Right lung (tissue), 5 donors: Measurements from ENCODE around the gene MRPL28. TPM values are rescaled to one million over a fixed set of nuclear protein-coding genes. Genes with fewer than 3 reads are reported as not detected.
"Not testable (repeated sequence)": the region's sequence is repeated elsewhere in the genome, so short reads cannot be mapped to it uniquely, and the experiment has no call there.

ENCODE experiments used
- DNase-seq, 2 donors: peaks; one replicate each; pipeline ENCODE4 v3.0.0-alpha.2; 2013
- polyA plus RNA-seq, 5 donors: library from polyadenylated mRNA; unstranded; fragments of 120-200 nt; gene quantifications; one replicate each; pipeline versions ENCODE4 v1.2.1 to v1.2.3, GENCODE V29; 2013; ENCODE audit warnings: inconsistent platforms in 1 of 5, low replicate concordance in 1 of 5; ENCODE audit not compliant: insufficient read length in 5 of 5, insufficient read depth in 1 of 5

MRPL28 gene
- polyA plus RNA-seq, 5 donors = 44.1 to 67.7 (median 48.7) TPM

DNA sequence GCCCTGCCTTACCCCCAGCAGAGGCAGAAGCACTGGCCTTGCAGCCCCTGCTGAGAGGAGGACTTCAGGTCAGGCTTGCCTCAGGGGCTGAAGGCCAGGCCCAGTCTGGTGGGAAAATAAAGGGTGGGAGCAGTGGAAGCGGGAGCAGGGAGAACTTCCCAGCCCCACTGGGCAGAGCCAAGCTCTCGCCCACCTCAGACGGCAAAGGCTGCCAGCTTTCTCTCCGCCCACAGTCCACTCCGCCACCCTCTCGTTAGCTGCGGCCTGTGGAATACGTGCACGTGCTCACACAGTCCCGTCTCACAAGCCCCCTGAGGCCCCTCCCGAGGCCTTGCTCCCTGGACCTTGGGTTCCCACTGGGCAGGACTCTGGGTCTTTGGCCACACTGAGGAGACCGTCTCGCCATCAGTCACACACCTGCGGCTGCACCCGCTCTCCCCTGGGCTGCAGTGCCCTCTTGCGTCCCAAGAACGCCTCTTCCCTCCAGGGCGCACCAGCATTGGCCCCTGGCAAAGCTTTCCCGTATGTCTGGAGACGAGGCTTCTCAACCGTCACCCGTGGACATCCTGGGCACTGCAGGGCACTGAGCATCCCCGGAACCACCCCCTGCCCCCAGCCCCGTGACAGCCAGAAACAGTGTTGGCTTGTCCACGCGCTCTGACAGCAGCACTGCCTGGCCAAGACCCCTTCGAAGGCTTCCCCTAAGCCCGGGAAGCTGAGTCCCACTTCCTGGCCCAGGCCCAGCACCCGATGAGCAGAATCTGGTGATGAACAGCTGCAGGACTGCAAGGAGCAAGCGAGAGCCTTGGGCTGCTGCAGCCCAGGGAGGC, 8.3 kb downstream of the MRPL28 start:
- DNase-seq = no peak

DNA sequence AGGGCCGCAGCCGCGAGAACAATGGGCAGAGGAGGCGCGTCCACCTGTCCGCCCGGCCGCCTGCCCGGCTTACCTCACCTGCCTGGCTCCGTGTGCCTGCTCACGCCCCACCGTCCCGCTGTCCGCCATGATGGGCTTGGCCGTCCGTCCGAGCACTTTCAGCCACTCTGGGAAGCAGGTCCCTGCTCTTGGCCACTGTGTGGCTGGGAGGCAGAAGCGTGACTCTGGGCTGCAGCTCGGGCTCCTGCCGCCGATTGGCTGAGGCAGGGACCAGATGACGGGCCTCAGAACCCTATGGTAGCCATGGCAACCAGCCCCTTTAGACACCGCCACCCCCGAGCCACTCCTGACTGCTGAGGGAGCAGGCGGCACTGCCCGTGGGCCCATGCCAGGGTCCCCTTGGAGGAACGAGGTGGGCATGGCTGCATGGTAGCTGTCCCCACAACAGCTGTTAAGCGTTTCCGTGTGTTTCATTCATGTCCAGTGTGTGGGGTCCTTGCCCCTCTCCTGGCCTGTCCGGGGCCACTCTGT, 8.9 kb downstream of the MRPL28 start:
- no peak for DNase-seq

DNA sequence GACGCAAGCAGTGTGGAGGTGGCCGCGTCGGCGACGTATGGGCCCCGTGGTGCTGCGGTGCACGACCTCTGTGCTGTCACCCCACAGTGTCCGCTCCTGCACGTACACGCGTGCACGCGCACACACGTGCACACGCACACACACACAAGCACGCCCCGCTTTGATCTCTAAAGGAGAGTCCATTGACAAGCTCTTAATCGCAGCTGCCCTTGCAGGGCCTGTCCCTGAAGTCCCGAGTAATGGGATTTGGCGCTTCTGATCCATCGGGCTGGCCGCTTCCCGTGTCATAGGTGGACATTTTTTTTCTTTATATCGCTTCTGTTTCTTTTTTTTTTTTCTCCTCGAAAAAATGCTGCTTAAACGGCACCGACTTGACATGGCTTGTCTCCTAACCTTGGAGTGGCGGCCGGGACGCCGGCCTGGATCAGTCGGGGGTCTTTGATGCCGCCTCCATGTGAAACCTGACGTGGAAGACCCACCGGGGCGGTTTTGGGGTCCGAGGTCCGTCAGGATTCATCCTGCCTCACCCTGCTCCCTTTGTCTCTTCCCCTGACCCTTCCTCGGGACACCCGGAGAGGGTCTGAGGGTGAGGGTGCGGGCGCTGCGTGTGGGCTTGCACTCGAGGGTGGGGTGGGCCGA, 9.5 kb downstream of the MRPL28 start:
- no peak for DNase-seq

DNA sequence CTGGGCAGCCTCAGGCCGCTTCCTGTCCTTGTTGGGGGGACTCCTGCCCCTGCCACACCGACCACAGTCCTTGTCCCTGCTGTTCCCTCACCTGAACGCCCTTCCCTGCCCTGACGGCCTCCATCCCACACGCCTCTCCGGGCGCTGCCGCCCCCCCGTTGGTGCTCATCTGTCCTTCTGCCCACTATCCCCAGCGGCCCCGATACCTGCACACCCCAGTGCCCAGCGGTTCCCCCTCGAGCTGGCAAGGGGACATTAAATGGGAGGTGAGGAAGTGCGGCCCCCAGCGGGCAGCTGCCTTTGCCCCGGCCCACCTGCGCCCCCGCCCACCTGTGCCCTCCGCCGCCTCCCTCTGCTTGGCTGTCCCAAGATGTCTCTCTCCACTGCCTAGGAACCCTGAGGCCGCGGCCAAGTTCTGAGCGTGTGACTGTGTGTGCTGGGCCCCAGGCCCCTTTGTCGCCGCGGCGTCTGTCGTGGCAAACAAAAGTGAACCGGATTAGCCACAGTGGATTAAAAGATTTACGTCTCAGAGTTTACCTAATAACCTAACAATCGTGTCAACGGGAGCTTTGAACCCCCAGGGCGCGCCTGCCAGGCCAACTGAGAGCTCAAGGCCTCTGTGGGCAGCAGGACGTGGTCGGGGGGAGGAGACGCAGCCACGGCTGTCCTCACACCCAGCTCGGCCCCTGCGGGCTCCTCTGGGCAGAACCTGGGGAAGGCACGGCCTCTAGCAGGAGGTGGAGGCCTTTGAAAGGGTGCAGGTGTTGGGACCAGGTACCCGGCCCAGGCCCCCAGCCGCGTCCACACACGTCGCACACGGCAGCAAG, 10.3 kb downstream of the MRPL28 start:
- no peak for DNase-seq

DNA sequence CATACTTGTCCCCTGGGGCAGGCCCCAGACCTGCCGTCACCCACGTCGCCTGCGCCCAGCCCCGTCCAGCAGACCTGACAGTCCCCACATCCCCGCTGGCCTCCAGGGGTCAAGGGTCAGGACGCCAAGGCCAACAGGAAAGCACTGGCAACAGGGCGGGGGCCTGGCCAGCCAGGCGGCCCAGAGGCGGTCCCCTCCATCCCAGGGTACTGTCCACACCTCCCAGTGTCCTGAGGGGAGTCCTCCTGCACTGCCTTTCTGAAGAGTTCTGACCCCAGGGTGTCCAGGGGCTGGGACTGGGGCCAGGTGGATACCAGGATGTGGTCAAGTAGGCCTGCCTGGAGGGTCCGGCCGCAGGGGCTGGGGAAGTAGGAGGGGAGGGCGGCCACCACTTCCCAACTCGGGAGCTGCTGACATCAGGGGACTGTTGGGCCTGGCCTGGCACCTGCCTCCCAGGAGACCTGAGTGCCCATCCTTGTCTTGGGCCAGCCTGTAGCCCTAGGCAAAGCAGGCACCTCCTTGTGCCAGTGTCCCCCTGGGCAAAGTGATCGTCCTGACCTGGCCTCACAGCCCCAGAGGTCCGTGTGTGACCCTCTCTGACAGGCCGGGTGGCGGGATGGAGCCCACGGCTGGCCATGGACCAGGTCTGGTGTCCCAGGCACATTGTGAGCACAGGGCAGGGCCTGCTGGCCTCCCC, 11.1 kb downstream of the MRPL28 start:
- no peak for DNase-seq

- no peak for DNase-seq
Measured at GRCh38 chr16:356741-357140, 13.6 kb downstream of the MRPL28 start.

- DNase-seq = no peak
Measured at GRCh38 chr16:354971-355461, 15.3 kb downstream of the MRPL28 start.

DNA sequence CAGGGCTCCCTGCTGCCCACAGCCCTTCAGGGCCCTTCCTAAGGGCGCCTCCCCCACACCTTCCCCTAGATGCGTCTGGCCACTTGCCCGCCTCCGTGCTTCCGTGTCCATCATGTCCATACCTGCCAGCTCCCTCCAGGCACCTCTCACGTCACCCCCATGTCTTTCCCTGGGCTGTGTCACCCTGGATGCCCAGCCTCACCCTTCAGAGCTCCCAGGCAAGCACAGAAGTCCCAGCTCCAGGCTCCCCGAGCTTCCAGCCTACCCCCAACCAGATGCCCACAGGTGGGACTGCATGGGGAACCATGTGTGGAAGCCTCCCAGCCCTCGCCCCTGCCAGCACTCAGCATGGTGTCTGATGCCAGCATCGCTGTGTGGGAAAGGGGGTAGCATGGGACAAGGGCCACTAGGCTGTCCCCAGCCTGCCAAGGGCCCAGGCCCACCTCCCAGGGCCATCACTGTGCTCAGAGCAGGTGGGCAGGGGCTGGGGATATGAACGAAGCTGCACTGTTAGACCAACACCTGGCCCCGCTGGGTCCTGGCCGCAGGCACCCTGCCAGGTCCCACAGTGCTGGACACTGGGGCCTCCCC, 16.0 kb downstream of the MRPL28 start:
- no peak for DNase-seq

DNA sequence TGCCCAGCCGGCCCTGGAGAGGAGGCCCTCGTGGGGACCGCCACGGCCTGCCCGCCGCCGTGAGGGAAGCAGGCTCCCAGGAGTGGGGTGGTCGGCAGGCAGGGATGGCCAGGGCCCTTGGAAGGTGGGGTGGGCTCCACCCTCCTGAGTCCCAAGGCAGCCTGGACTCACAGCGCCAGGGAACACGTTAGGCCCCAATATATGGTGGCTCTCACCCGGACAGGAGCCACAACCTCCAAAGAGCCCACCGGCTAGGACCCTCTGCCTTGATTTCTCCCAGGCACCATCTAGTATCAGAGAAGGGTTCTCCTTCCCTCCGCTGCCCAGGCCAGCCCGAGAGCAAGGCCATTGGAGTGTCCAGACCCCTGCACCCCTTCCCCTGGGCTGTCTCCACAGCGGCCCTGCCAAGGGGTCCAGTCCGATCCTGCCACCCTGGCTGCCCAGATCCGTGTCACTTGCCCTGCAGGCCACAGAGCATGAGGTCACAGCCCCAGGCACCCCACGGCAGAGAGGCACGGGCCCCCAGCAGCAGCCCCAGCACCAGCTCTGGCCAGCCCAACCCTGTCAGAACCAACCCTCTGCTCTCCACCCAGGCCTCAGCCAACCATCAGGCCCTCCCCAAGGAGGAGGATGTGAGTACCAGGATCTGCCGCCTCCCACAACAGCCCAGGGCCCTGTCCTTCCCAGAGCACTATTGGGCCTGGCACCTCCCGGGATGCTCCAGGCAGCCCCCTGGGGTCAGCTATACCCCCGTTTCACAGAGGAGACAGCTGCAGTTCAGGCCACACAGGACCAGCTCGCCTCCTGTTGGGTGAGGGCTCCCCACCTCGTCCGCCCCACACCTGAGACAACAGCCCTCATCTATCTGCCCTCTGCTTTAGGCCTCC, 16.7 kb downstream of the MRPL28 start:
- DNase-seq = no peak

DNA sequence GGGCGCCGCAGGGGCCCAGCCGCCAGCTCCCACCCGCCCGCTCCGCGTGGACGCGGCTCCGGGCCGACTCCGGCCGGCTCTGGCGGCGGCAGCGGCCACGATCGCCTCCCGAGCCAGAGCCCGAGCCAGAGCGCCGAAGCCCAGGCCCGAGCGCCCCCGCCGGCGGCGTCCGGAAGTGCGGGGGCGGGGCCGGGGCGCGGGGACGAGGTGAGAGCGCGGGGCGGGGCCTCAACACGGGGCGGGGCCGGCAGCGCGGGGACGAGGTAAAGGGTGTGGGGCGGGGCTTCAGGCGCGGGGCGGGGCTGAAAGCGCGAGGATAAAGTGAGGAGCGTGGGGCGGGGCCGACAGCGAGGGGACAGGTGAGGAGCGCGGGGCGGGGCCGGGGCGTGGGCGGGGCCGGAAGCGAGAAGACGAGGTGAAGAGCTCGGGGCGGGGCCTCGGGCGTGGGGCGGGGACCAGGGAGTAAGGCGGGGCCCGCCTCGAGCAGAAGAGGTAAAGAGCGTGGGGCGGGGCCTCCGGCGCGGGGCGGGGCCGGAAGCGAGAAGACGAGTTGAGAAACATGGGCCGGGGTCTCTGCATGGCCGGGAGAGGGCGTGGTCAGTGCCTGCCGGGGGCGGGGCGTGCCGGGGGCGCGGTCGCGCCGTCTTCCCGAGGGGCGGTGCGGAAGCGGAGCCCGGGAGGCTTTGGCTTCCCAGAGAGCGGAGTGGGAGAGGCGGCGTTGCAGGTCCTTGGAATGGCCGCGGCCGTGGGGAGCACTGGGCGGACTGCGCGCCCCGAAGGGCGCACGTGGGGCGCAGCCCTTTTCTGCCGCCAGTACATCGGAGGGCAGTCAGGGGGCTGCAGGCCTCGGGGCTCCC, 17.6 kb downstream of the MRPL28 start, which contains the start of gene AXIN1:
TSS of gene AXIN1 (minus strand) at position 177 of the 857 bp plus-strand sequence. CDS start 5,698 bp downstream, outside the sequence.
- DNase-seq = peak; percentile 94 to 95

GRCh38 chr16:351804-352520, 18.4 kb downstream of the MRPL28 start:
- no peak for DNase-seq

DNA sequence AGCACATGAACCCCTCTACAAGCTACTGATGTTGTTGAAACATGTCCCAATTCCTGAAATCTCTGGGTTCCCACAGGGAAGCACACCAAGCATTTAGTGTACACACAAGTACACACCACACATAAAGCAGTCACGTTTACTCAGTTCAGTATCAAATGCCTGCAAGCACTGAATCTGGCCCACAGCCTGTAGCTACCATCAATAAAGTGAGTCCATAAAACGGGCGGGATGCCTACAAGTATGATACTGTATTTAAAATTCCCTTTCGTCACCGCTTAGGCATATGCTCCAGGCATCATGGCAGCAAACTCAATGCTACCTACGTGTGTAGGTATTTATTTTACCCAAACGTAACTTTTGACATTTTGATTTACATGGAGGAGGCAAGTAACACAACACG, 20.1 kb downstream of the MRPL28 start:
- DNase-seq = no peak

- DNase-seq = no peak
Measured at GRCh38 chr16:349211-349610, 21.1 kb downstream of the MRPL28 start.

DNA sequence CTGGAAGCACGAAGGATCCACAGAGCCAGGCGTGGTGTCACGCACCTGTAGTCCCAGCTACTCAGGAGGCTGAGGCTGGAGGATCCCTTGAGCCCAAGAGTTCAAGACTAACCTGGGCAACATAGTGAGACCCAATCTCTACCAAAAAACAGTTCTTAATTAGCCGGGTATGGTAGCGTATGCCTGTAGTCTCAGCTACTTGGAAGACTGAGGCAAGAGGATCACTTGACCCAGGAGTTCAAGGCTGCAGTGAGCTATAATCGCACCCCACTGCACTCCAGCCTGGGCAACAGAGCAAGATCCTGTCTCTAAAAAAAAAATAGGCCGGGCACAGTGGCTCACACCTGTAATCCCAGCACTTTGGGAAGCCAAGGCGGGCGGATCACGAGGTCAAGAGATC, 21.8 kb downstream of the MRPL28 start:
- not testable (repeated sequence) for DNase-seq

GRCh38 chr16:347203-347602, 23.1 kb downstream of the MRPL28 start:
- DNase-seq = no peak

DNA sequence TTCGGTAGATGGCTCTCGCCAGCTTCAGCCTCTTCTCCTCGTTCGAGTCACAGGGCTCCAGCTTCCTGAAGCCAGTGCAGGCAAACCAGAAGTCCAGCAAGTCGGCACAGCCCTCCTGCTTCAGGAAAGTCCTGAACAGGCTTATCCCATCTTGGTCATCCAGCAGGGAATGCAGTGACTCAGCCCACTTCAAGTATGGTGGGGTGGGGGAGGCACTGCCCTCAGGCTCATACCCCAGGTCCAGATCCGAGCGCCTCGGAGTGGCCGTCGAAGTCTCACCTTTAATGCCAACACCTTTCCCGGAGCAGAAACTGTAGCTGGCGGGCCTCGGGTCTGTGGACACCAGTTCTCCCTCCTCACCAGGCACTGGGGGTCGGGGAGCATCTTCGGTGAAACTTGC, 23.8 kb downstream of the MRPL28 start:
- DNase-seq = no peak

DNA sequence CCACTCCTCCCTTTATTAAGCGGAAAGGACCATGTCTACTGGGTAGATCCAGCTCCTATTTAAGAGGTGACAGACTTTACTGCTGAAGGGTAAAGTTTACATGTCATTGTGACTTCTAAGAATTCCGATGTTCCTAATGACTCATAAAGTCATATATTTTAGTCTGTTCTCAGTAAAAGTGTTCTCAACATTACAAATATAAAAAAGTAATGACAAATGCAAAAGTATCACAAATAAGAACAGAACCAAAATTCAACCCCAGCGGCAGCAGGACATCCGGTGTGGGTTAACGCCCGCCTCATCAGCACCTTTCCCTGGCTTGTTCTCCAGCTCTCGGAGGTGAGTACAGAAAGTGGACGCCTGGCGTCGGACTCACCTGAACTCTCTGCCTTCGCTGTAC, 24.6 kb downstream of the MRPL28 start:
- no peak for DNase-seq
